Smooth muscle cell (in vitro differentiated cells): ENCODE data around the gene RAB35. TPM values are rescaled to one million over a fixed set of nuclear protein-coding genes. Genes with fewer than 3 reads are reported as not detected.

Source experiments
- DNase-seq: peaks from one replicate; lab custom pipeline; 2025; ENCODE audit not compliant: unreplicated experiment; lab: John Stamatoyannopoulos, UW
- H2AFZ ChIP-seq: fragments of 200-600 bp; sonication (generic); 2 replicates; pipeline ENCODE4 v1.6.0; 2016; ENCODE audit warnings: antibody characterized with exemption, low read depth, mild to moderate bottlenecking
- H3F3A ChIP-seq: fragments of 200-600 bp; sonication (generic); 2 replicates; pipeline ENCODE4 v1.6.0; 2017; ENCODE audit warnings: antibody characterized with exemption, low read depth
- H3K27ac ChIP-seq: fragments of 200-600 bp; sonication (generic); 2 replicates; pipeline ENCODE4 v1.5.1; 2016; ENCODE audit warnings: low read depth, mild to moderate bottlenecking
- H3K27me3 ChIP-seq: fragments of 200-600 bp; sonication (generic); 2 replicates; pipeline ENCODE4 v1.6.1; 2016; ENCODE audit warnings: low read depth, mild to moderate bottlenecking
- H3K36me3 ChIP-seq: fragments of 200-600 bp; sonication (generic); 2 replicates; pipeline ENCODE4 v1.5.1; 2016; ENCODE audit warnings: low read depth
- H3K4me1 ChIP-seq: fragments of 200-600 bp; sonication (generic); 2 replicates; pipeline ENCODE4 v1.5.1; 2016; ENCODE audit warnings: low read depth
- H3K4me2 ChIP-seq: fragments of 200-600 bp; sonication (generic); 2 replicates; pipeline ENCODE4 v1.6.0; 2016; ENCODE audit warnings: mild to moderate bottlenecking
- H3K4me3 ChIP-seq: fragments of 200-600 bp; sonication (generic); 2 replicates; pipeline ENCODE4 v1.5.1; 2016; ENCODE audit warnings: mild to moderate bottlenecking
- H3K79me2 ChIP-seq: fragments of 200-600 bp; sonication (generic); 2 replicates; pipeline ENCODE4 v1.6.0; 2016; ENCODE audit warnings: low read depth, mild to moderate bottlenecking
- H3K9ac ChIP-seq: fragments of 200-600 bp; sonication (generic); 2 replicates; pipeline ENCODE4 v1.6.0; 2016; ENCODE audit warnings: low read depth
- H3K9me3 ChIP-seq: fragments of 200-600 bp; sonication (generic); replicated peaks from 2 replicates; pipeline ENCODE4 v1.5.1; 2016; ENCODE audit warnings: low read depth
- H4K20me1 ChIP-seq: fragments of 200-600 bp; sonication (generic); 2 replicates; pipeline ENCODE4 v1.6.0; 2016; ENCODE audit warnings: low read depth
- CTCF ChIP-seq: fragments of 200-600 bp; sonication (generic); IDR thresholded peaks from 2 replicates; pipeline ENCODE4 v1.5.1; 2017; ENCODE audit warnings: borderline replicate concordance, mild to moderate bottlenecking, antibody characterized with exemption; ENCODE audit not compliant: insufficient read depth, poor library complexity, severe bottlenecking
- WGBS: methylation state at CpG from one replicate; pipeline ENCODE4 v1.1.7; 2016; ENCODE audit warnings: low lambda C conversion rate; 5-methylcytosine and 5-hydroxymethylcytosine counted together
- polyA plus RNA-seq: library from polyadenylated mRNA; unstranded; fragments of >200 nt; fragmentation: Nextera tagmentation; extraction: Ambion mirVana; gene quantifications from 2 replicates; pipeline ENCODE4 v1.2.1, GENCODE V29; 2016
- total RNA-seq: library from RNA; depleted of rRNA; stranded (reverse); fragments of >200 nt; gene quantifications from 2 replicates; pipeline ENCODE4 v1.2.3, GENCODE V29; 2014

The RAB35 gene
- total and polyA plus RNA-seq, 2 experiments from 2014 or later: 19.1 to 19.3 TPM

- Histone ChIP-seq H3K36me3 (no peaks in the 10 kb centered on the region), H3F3A (peaks cover 5% of the 10 kb centered on the region), H3K79me2 (no peaks in the 10 kb centered on the region), H3K9me3 (no peaks in the 10 kb centered on the region), H3K27ac (no peak overlapping the region), H3K27me3 (no peaks in the 10 kb centered on the region), H3K9ac (no peak overlapping the region), H3K4me1 (peaks cover 15% of the 10 kb centered on the region), H2AFZ (no peak overlapping the region), H3K4me3 (no peak overlapping the region), H3K4me2 (no peak overlapping the region), H4K20me1 (peaks cover 21% of the 10 kb centered on the region)
- no peak for TF ChIP-seq CTCF
- no peak for DNase-seq
- WGBS: 93% methylated on average over 11 of the region's 12 CpGs
These were observed 25.0 kb downstream of the RAB35 start for GRCh38 chr12:120091371-120092090.

GRCh38 chr12:120090626-120091295 lies 25.8 kb downstream of the RAB35 start:
- no peaks in the 10 kb centered on the region for H3K9me3 ChIP-seq
- DNase-seq: no peak
- peaks cover 5% of the 10 kb centered on the region for H3F3A ChIP-seq
- no peak overlapping the region for H3K27ac ChIP-seq
- H3K27me3 ChIP-seq: no peaks in the 10 kb centered on the region
- peaks cover 19% of the 10 kb centered on the region for H3K4me1 ChIP-seq
- H3K4me2 ChIP-seq: no peak overlapping the region
- WGBS: 95% methylated on average over 19 of the region's 19 CpGs
- H3K36me3 ChIP-seq: no peaks in the 10 kb centered on the region
- TF ChIP-seq CTCF: no peak
- no peaks in the 10 kb centered on the region for H3K79me2 ChIP-seq
- no peak overlapping the region for H3K4me3 ChIP-seq
- no peak overlapping the region for H2AFZ ChIP-seq
- no peak overlapping the region for H3K9ac ChIP-seq
- peaks cover 20% of the 10 kb centered on the region for H4K20me1 ChIP-seq

- H3K36me3 ChIP-seq: no peaks in the 10 kb centered on the region
- peaks cover 5% of the 10 kb centered on the region for H3F3A ChIP-seq
- no peak overlapping the region for H3K9ac ChIP-seq
- no peaks in the 10 kb centered on the region for H3K27me3 ChIP-seq
- H2AFZ ChIP-seq: no peak overlapping the region
- H3K4me2 ChIP-seq: no peak overlapping the region
- 91% methylated on average over 3 of the region's 3 CpGs for WGBS
- no peak for DNase-seq
- no peak overlapping the region for H3K4me3 ChIP-seq
- no peaks in the 10 kb centered on the region for H3K9me3 ChIP-seq
- H3K4me1 ChIP-seq: peaks cover 19% of the 10 kb centered on the region
- H3K27ac ChIP-seq: no peak overlapping the region
- no peaks in the 10 kb centered on the region for H3K79me2 ChIP-seq
- no peak for TF ChIP-seq CTCF
- H4K20me1 ChIP-seq: peaks cover 15% of the 10 kb centered on the region
These were observed 26.3 kb downstream of the RAB35 start for GRCh38 chr12:120090206-120090605.
